ENCODE results near the gene CLEC2A. TPM values are rescaled to one million over a fixed set of nuclear protein-coding genes. Genes with fewer than 3 reads are reported as not detected.

Gene CLEC2A
- total RNA-seq, 1 experiment from 2014 or later: not detected

DNA sequence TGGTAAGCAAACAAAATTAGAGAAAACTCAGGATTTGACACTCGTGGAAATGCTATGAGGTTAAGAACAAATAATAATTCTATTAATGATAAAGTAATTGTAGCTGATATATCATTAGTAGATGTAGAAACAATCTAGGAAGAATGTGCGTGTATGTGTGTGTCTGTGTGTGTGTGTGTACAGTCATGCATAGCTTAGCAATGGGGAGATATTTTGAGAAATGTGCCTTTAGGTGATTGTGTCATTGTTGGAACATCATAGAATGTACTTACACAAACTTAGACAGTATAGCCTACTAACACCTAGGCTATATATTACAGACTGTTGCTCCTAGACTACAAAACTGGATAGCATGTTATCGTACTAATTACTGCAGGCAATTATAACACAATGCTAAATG, 5.3 kb downstream of the CLEC2A start:
- Histone ChIP-seq H3K4me1 (ENCODE audit: control insufficient read depth in 1 of 2, insufficient read depth in 2 of 2, low read length in 2 of 2) (no peaks in the 10 kb centered on the region), H2AFZ (ENCODE audit: low read depth, low read length, poor library complexity, severe bottlenecking) (no peak overlapping the region), H3K4me3 (replicated peaks in 1 of 2; ENCODE audit: low read depth in 1 of 2, low read length in 2 of 2) (no peak overlapping the region), H3K36me3 (ENCODE audit: control insufficient read depth in 1 of 2, insufficient read depth in 2 of 2, low read length in 2 of 2) (no peaks in the 10 kb centered on the region), H3K9ac (ENCODE audit: low read length) (no peak overlapping the region), H3K9me3 (ENCODE audit: control insufficient read depth in 1 of 2, insufficient read depth in 1 of 2, low read depth in 1 of 2, low read length in 2 of 2) (no peaks in the 10 kb centered on the region), H3K9me2 (ENCODE audit: insufficient read depth) (no peaks in the 10 kb centered on the region), H3K27ac (ENCODE audit: low read depth, low read length) (no peak overlapping the region), H3K27me3 (ENCODE audit: insufficient read depth, low read length) (peaks cover 29% of the 10 kb centered on the region), H4K20me1 (ENCODE audit: insufficient read depth) (no peaks in the 10 kb centered on the region), H3K79me2 (ENCODE audit: insufficient read depth, low read length) (no peaks in the 10 kb centered on the region), H3K4me2 (ENCODE audit: low read length) (no peak overlapping the region)
- TF ChIP-seq SRF (IDR thresholded peaks at IDR 0.05; ENCODE audit: low read depth): no peak
- no peak for TF ChIP-seq CBX3 (IDR thresholded peaks at IDR 0.05; ENCODE audit: low read depth)
- no peak for TF ChIP-seq ZNF274 (IDR thresholded peaks at IDR 0.05; ENCODE audit: low read depth, low read length)
- TF ChIP-seq CEBPB (IDR thresholded peaks at IDR 0.05; ENCODE audit: low read depth): no peak
- TF ChIP-seq, protein P1, sequence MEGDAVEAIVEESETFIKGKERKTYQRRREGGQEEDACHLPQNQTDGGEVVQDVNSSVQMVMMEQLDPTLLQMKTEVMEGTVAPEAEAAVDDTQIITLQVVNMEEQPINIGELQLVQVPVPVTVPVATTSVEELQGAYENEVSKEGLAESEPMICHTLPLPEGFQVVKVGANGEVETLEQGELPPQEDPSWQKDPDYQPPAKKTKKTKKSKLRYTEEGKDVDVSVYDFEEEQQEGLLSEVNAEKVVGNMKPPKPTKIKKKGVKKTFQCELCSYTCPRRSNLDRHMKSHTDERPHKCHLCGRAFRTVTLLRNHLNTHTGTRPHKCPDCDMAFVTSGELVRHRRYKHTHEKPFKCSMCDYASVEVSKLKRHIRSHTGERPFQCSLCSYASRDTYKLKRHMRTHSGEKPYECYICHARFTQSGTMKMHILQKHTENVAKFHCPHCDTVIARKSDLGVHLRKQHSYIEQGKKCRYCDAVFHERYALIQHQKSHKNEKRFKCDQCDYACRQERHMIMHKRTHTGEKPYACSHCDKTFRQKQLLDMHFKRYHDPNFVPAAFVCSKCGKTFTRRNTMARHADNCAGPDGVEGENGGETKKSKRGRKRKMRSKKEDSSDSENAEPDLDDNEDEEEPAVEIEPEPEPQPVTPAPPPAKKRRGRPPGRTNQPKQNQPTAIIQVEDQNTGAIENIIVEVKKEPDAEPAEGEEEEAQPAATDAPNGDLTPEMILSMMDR (IDR thresholded peaks at IDR 0.05 in 2 of 3, conservative IDR thresholded peaks at IDR 0.05 in 1 of 3; ENCODE audit: borderline replicate concordance in 1 of 3, insufficient read depth in 1 of 3, low read depth in 2 of 3, low read length in 2 of 3): no peak
- no peak for TF ChIP-seq EZH2 (IDR thresholded peaks at IDR 0.05)
- TF ChIP-seq, protein P2, sequence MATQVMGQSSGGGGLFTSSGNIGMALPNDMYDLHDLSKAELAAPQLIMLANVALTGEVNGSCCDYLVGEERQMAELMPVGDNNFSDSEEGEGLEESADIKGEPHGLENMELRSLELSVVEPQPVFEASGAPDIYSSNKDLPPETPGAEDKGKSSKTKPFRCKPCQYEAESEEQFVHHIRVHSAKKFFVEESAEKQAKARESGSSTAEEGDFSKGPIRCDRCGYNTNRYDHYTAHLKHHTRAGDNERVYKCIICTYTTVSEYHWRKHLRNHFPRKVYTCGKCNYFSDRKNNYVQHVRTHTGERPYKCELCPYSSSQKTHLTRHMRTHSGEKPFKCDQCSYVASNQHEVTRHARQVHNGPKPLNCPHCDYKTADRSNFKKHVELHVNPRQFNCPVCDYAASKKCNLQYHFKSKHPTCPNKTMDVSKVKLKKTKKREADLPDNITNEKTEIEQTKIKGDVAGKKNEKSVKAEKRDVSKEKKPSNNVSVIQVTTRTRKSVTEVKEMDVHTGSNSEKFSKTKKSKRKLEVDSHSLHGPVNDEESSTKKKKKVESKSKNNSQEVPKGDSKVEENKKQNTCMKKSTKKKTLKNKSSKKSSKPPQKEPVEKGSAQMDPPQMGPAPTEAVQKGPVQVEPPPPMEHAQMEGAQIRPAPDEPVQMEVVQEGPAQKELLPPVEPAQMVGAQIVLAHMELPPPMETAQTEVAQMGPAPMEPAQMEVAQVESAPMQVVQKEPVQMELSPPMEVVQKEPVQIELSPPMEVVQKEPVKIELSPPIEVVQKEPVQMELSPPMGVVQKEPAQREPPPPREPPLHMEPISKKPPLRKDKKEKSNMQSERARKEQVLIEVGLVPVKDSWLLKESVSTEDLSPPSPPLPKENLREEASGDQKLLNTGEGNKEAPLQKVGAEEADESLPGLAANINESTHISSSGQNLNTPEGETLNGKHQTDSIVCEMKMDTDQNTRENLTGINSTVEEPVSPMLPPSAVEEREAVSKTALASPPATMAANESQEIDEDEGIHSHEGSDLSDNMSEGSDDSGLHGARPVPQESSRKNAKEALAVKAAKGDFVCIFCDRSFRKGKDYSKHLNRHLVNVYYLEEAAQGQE (IDR thresholded peaks at IDR 0.05; ENCODE audit: low read depth): no peak
- TF ChIP-seq, protein P3, sequence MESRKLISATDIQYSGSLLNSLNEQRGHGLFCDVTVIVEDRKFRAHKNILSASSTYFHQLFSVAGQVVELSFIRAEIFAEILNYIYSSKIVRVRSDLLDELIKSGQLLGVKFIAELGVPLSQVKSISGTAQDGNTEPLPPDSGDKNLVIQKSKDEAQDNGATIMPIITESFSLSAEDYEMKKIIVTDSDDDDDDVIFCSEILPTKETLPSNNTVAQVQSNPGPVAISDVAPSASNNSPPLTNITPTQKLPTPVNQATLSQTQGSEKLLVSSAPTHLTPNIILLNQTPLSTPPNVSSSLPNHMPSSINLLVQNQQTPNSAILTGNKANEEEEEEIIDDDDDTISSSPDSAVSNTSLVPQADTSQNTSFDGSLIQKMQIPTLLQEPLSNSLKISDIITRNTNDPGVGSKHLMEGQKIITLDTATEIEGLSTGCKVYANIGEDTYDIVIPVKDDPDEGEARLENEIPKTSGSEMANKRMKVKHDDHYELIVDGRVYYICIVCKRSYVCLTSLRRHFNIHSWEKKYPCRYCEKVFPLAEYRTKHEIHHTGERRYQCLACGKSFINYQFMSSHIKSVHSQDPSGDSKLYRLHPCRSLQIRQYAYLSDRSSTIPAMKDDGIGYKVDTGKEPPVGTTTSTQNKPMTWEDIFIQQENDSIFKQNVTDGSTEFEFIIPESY (IDR thresholded peaks at IDR 0.05; ENCODE audit: extremely low read depth, insufficient replicate concordance, low read length): no peak
- no peak for TF ChIP-seq TCF7L2 (IDR thresholded peaks at IDR 0.05; ENCODE audit: borderline replicate concordance, extremely low read depth, insufficient read depth, insufficient read length)
- no peak for TF ChIP-seq ZFX (IDR thresholded peaks at IDR 0.05)
- TF ChIP-seq, protein P4, sequence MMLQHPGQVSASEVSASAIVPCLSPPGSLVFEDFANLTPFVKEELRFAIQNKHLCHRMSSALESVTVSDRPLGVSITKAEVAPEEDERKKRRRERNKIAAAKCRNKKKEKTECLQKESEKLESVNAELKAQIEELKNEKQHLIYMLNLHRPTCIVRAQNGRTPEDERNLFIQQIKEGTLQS (IDR thresholded peaks at IDR 0.05): no peak
- TF ChIP-seq FOSL1 (IDR thresholded peaks at IDR 0.05; ENCODE audit: low read depth): no peak
- TF ChIP-seq POLR2A (IDR thresholded peaks at IDR 0.05; ENCODE audit: borderline replicate concordance, extremely low read depth, insufficient read depth, insufficient read length): no peak
- DNase-seq (ENCODE audit: low read depth, low spot score) (no peak), ATAC-seq (no peak)
- ChIA-PET RAD21 (ENCODE audit: low non-redundant PET in 1 of 2, low total read pairs in 2 of 2, uncharacterized antibody in 2 of 2, unreplicated experiment in 2 of 2) (no interaction called here), CTCF (interaction anchor here (2.3 kb wide), 1 partner anchor 177 kb away, joined by 12 read pairs; no protein-coding TSS in a partner anchor), POLR2A (no interaction called here)
- no TSS peak for BruUV-seq (replicated peaks)
- intact Hi-C loops (cut with micrococcal nuclease): loop anchor here (1.0 to 5.0 kb wide), 2 partner anchors 179 to 595 kb away; no protein-coding TSS in a partner anchor
